T-helper 2 cell treated with Interferon-gamma antibody and Interleukin-4, amounts not matched to agents 5 μg/mL and 100 μg/mL, for 36 hours (primary cell): ENCODE data around the gene SMARCA5.
"Not testable (repeated sequence)": the region's sequence is repeated elsewhere in the genome, so short reads cannot be mapped to it uniquely, and the experiment has no call there.

Experiments
- DNase-seq: peaks from one replicate; pipeline ENCODE4 v3.0.0; 2021; ENCODE audit warnings: low spot score
- H3K27ac Mint-ChIP-seq: one replicate; pipeline ENCODE4 v1.8.0; 2021; ENCODE audit warnings: mild to moderate bottlenecking, mixed read lengths
- H3K27me3 Mint-ChIP-seq: one replicate; pipeline ENCODE4 v1.8.0; 2021; ENCODE audit warnings: low read depth, mixed read lengths
- H3K36me3 Mint-ChIP-seq: one replicate; pipeline ENCODE4 v1.8.0; 2021; ENCODE audit warnings: low read depth, mixed read lengths
- H3K4me1 Mint-ChIP-seq: one replicate; pipeline ENCODE4 v1.8.0; 2021; ENCODE audit warnings: low read depth, mixed read lengths
- H3K4me3 Mint-ChIP-seq: one replicate; pipeline ENCODE4 v1.8.0; 2022; ENCODE audit warnings: mild to moderate bottlenecking, moderate library complexity, mixed read lengths
- H3K9me3 Mint-ChIP-seq: one replicate; pipeline ENCODE4 v1.8.0; 2021; ENCODE audit warnings: mixed read lengths

The SMARCA5 gene

GRCh38 chr4:143514169-143514495 lies 630 bp downstream of the SMARCA5 start:
- peaks cover 6% of the 10 kb centered on the region for H3K27me3 Mint-ChIP-seq
- peaks cover 37% of the 10 kb centered on the region for H3K4me1 Mint-ChIP-seq
- peak overlapping the region; percentile 97 for H3K27ac Mint-ChIP-seq

GRCh38 chr4:143514497-143514896 lies 995 bp downstream of the SMARCA5 start:
- DNase-seq = peak; percentile 27
- Mint-ChIP-seq H3K27ac (peak overlapping the region; percentile 97), H3K27me3 (peaks cover 5% of the 10 kb centered on the region), H3K4me3 (peak overlapping the region; percentile 96), H3K36me3 (peaks cover 22% of the 10 kb centered on the region), H3K9me3 (no peaks in the 10 kb centered on the region), H3K4me1 (peaks cover 41% of the 10 kb centered on the region)

More at GRCh38 chr4:143514169-143514495, 630 bp downstream of the SMARCA5 start:
- no peak for DNase-seq
- no peaks in the 10 kb centered on the region for H3K9me3 Mint-ChIP-seq
- H3K36me3 Mint-ChIP-seq = peaks cover 19% of the 10 kb centered on the region
- peak overlapping the region; percentile 96 for H3K4me3 Mint-ChIP-seq

- Mint-ChIP-seq H3K27ac (peak overlapping the region; percentile 97), H3K4me3 (peak overlapping the region; percentile 96), H3K4me1 (peaks cover 45% of the 10 kb centered on the region), H3K36me3 (peaks cover 26% of the 10 kb centered on the region), H3K27me3 (peaks cover 5% of the 10 kb centered on the region), H3K9me3 (no peaks in the 10 kb centered on the region)
- no peak for DNase-seq
Observed at GRCh38 chr4:143514901-143515300, 1.4 kb downstream of the SMARCA5 start.

- Mint-ChIP-seq H3K36me3 (peaks cover 33% of the 10 kb centered on the region), H3K27me3 (no peaks in the 10 kb centered on the region), H3K27ac (peak overlapping the region; percentile 58), H3K4me3 (peak overlapping the region; percentile 96), H3K9me3 (no peaks in the 10 kb centered on the region), H3K4me1 (peaks cover 50% of the 10 kb centered on the region)
- DNase-seq = no peak
Observed at GRCh38 chr4:143515905-143516304, 2.4 kb downstream of the SMARCA5 start.

GRCh38 chr4:143517764-143518163 lies 4.3 kb downstream of the SMARCA5 start:
- Mint-ChIP-seq H3K4me3 (no peak overlapping the region), H3K4me1 (peaks cover 52% of the 10 kb centered on the region), H3K9me3 (no peaks in the 10 kb centered on the region), H3K27ac (no peak overlapping the region), H3K27me3 (no peaks in the 10 kb centered on the region), H3K36me3 (peaks cover 43% of the 10 kb centered on the region)
- no peak for DNase-seq

GRCh38 chr4:143524211-143524610 lies 10.7 kb downstream of the SMARCA5 start:
- no peak overlapping the region for H3K4me3 Mint-ChIP-seq
- no peaks in the 10 kb centered on the region for H3K27me3 Mint-ChIP-seq
- no peak for DNase-seq
- no peaks in the 10 kb centered on the region for H3K9me3 Mint-ChIP-seq
- peaks cover 22% of the 10 kb centered on the region for H3K4me1 Mint-ChIP-seq
- H3K27ac Mint-ChIP-seq = no peak overlapping the region
- H3K36me3 Mint-ChIP-seq = peaks cover 58% of the 10 kb centered on the region

- not testable (repeated sequence) for DNase-seq, H3K27me3 Mint-ChIP-seq, H3K9me3 Mint-ChIP-seq, H3K27ac Mint-ChIP-seq, H3K4me3 Mint-ChIP-seq, H3K4me1 Mint-ChIP-seq
- H3K36me3 Mint-ChIP-seq = peaks cover 62% of the 10 kb centered on the region
Observed at GRCh38 chr4:143528046-143528445, 14.5 kb downstream of the SMARCA5 start.

- Mint-ChIP-seq H3K36me3 (peaks cover 66% of the 10 kb centered on the region), H3K4me1 (peaks cover under 1% of the 10 kb centered on the region), H3K27ac (no peak overlapping the region), H3K4me3 (no peak overlapping the region), H3K9me3 (no peaks in the 10 kb centered on the region), H3K27me3 (no peaks in the 10 kb centered on the region)
- DNase-seq = no peak
Observed at GRCh38 chr4:143531380-143531779, 17.9 kb downstream of the SMARCA5 start.

GRCh38 chr4:143531788-143532491 lies 18.4 kb downstream of the SMARCA5 start:
- Mint-ChIP-seq H3K4me3 (no peak overlapping the region), H3K27ac (no peak overlapping the region), H3K36me3 (peaks cover 68% of the 10 kb centered on the region), H3K27me3 (no peaks in the 10 kb centered on the region), H3K9me3 (no peaks in the 10 kb centered on the region), H3K4me1 (no peaks in the 10 kb centered on the region)
- DNase-seq = no peak

GRCh38 chr4:143538979-143539669 lies 25.6 kb downstream of the SMARCA5 start:
- Mint-ChIP-seq H3K4me3 (no peak overlapping the region), H3K36me3 (peaks cover 63% of the 10 kb centered on the region), H3K27ac (no peak overlapping the region), H3K27me3 (no peaks in the 10 kb centered on the region), H3K9me3 (peaks cover 3% of the 10 kb centered on the region), H3K4me1 (peaks cover 4% of the 10 kb centered on the region)
- no peak for DNase-seq

- Mint-ChIP-seq H3K36me3 (peaks cover 64% of the 10 kb centered on the region), H3K27me3 (no peaks in the 10 kb centered on the region), H3K4me3 (no peak overlapping the region), H3K9me3 (peaks cover 3% of the 10 kb centered on the region), H3K27ac (no peak overlapping the region), H3K4me1 (peaks cover 4% of the 10 kb centered on the region)
- no peak for DNase-seq
Observed at GRCh38 chr4:143539670-143540023, 26.1 kb downstream of the SMARCA5 start.

- H3K36me3 Mint-ChIP-seq = peaks cover 62% of the 10 kb centered on the region
- H3K27ac Mint-ChIP-seq = no peak overlapping the region
- no peak for DNase-seq
- H3K9me3 Mint-ChIP-seq = no peaks in the 10 kb centered on the region
- H3K4me3 Mint-ChIP-seq = no peak overlapping the region
- no peaks in the 10 kb centered on the region for H3K27me3 Mint-ChIP-seq
- peaks cover 7% of the 10 kb centered on the region for H3K4me1 Mint-ChIP-seq
Observed at GRCh38 chr4:143549928-143550327, 36.4 kb downstream of the SMARCA5 start.

- Mint-ChIP-seq H3K27me3 (no peaks in the 10 kb centered on the region), H3K4me3 (no peak overlapping the region), H3K9me3 (no peaks in the 10 kb centered on the region), H3K4me1 (peaks cover 20% of the 10 kb centered on the region), H3K27ac (no peak overlapping the region), H3K36me3 (peaks cover 36% of the 10 kb centered on the region)
- DNase-seq = no peak
Observed at GRCh38 chr4:143554728-143555597, 41.5 kb downstream of the SMARCA5 start.

GRCh38 chr4:143555676-143556075 lies 42.2 kb downstream of the SMARCA5 start:
- H3K36me3 Mint-ChIP-seq = peaks cover 31% of the 10 kb centered on the region
- DNase-seq = no peak

More at GRCh38 chr4:143555676-143556075, 42.2 kb downstream of the SMARCA5 start:
- Mint-ChIP-seq H3K27ac (no peak overlapping the region), H3K9me3 (no peaks in the 10 kb centered on the region), H3K4me1 (peaks cover 24% of the 10 kb centered on the region), H3K27me3 (no peaks in the 10 kb centered on the region), H3K4me3 (no peak overlapping the region)
